HG03280 (cell line): ENCODE results near the gene SEC61A1.

Source experiments
- ATAC-seq: cut with Tn5 transposase; IDR thresholded peaks from one replicate; pipeline ENCODE4 v1.9.1; 2021; ENCODE audit warnings: mild to moderate bottlenecking, moderate library complexity; ENCODE audit not compliant: unreplicated experiment

The SEC61A1 gene

GRCh38 chr3:128051837-128052594, at the start of gene SEC61A1:
Gene SEC61A1 (plus strand): TSS chr3:128052437. CDS start chr3:128052553, 116 bp downstream.
- ATAC-seq, result peak; percentile 94

GRCh38 chr3:128004661-128005060, 47.6 kb upstream of the SEC61A1 start:
- ATAC-seq, result no peak

- ATAC-seq, result no peak
Measured at GRCh38 chr3:128006061-128007032, 45.9 kb upstream of the SEC61A1 start.

- ATAC-seq, result no peak
Measured at GRCh38 chr3:128007033-128007424, 45.2 kb upstream of the SEC61A1 start.

- no peak for ATAC-seq
Measured at GRCh38 chr3:128009952-128010846, 42.0 kb upstream of the SEC61A1 start.

- no peak for ATAC-seq
Measured at GRCh38 chr3:128011140-128011539, 41.1 kb upstream of the SEC61A1 start.

- no peak for ATAC-seq
Measured at GRCh38 chr3:128012050-128012449, 40.2 kb upstream of the SEC61A1 start.

- ATAC-seq, result no peak
Measured at GRCh38 chr3:128014548-128014947, 37.7 kb upstream of the SEC61A1 start.

- ATAC-seq, result no peak
Measured at GRCh38 chr3:128016502-128016901, 35.7 kb upstream of the SEC61A1 start.

- no peak for ATAC-seq
Measured at GRCh38 chr3:128021768-128022372, 30.4 kb upstream of the SEC61A1 start.

GRCh38 chr3:128033102-128033501, 19.1 kb upstream of the SEC61A1 start:
- no peak for ATAC-seq

GRCh38 chr3:128036119-128036518, 16.1 kb upstream of the SEC61A1 start:
- no peak for ATAC-seq

GRCh38 chr3:128040041-128040440, 12.2 kb upstream of the SEC61A1 start:
- ATAC-seq, result no peak

GRCh38 chr3:128040660-128041059, 11.6 kb upstream of the SEC61A1 start:
- ATAC-seq, result no peak

- ATAC-seq, result no peak
Measured at GRCh38 chr3:128041344-128041743, 10.9 kb upstream of the SEC61A1 start.

- ATAC-seq, result no peak
Measured at GRCh38 chr3:128050597-128050996, 1.6 kb upstream of the SEC61A1 start.

GRCh38 chr3:128051459-128051836, 789 bp upstream of the SEC61A1 start:
- ATAC-seq, result no peak

- no peak for ATAC-seq
Measured at GRCh38 chr3:128052595-128053351, 536 bp downstream of the SEC61A1 start.

GRCh38 chr3:128053614-128054013, 1.4 kb downstream of the SEC61A1 start:
- ATAC-seq, result no peak

- no peak for ATAC-seq
Measured at GRCh38 chr3:128054367-128054766, 2.1 kb downstream of the SEC61A1 start.
